ENCODE measurements around the gene TSHB.

GRCh38 chr1:115041654-115042053, 12.0 kb downstream of the TSHB start:
- TF ChIP-seq EZH2 (IDR thresholded peaks at IDR 0.05; ENCODE audit: insufficient read depth, poor library complexity, severe bottlenecking): no peak
- no peak for TF ChIP-seq EZH2phosphoT487 (IDR thresholded peaks at IDR 0.05; ENCODE audit: insufficient read depth, low read depth)

Data from GM23248 (cell line).